CD4-positive, alpha-beta T cell treated with Interferon gamma for 1 hour (primary cell): ENCODE results near the gene NMUR1.

ENCODE experiments used
- DNase-seq: peaks from one replicate; pipeline ENCODE4 v3.0.0-alpha.2; 2020

The NMUR1 gene

GRCh38 chr2:231483398-231484329 lies 46.6 kb downstream of the NMUR1 start:
- peak; percentile 16 for DNase-seq

- DNase-seq = peak; percentile 65
Observed at GRCh38 chr2:231482806-231483391, 47.3 kb downstream of the NMUR1 start.

DNA sequence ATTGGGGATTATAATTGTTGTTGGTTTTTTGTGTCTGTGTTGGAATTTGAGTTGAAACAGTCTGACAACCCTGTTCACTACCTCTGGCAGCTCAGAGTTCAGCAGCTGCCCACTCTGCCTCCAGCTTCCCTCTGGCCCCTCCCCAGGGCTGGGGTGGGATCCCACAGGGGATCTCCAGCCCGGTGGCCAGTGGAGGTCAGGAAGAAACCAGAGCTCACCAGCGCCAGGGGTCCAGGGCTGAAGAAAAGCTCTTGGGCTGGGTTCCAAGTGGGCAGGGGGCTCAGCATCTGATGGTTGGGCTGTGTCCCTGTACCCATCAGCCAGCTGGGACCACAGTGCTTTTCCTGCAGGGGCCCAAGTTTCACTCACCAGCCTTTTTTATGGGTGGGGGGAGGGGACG lies 49.5 kb downstream of the NMUR1 start:
- no peak for DNase-seq

- no peak for DNase-seq
Observed at GRCh38 chr2:231479455-231479854, 50.8 kb downstream of the NMUR1 start.

DNA sequence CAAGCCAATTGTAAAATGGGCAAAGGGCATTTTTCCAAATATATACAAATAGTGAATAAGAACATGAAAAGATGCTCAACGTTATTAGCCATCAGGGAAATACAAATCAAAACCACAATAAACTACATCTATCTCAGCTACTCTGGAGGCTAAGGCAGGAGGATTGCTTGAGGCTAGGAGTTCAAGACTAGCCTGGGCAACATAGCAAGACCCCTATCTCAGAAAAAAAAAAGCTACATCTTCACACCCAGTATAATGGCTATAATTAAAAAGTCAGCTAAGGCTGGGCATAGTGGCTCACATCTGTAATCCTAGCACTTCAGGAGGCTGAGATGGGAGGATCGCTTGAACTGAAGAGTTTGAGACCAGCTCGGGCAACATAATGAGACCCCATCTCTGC lies 53.3 kb downstream of the NMUR1 start:
- no peak for DNase-seq

- DNase-seq = no peak
Observed at GRCh38 chr2:231475965-231476364, 54.3 kb downstream of the NMUR1 start.
